Tibial nerve (tissue), 4 donors: ENCODE results near the gene SLC9A9. TPM values are rescaled to one million over a fixed set of nuclear protein-coding genes. Genes with fewer than 3 reads are reported as not detected.
A peak's percentile ranks its signal among the peaks of the same experiment; 100 is the strongest.

ENCODE experiments used
- DNase-seq, 2 donors: peaks; one replicate each; pipeline ENCODE4 v3.0.0-alpha.2; 2019; ENCODE audit warnings: low spot score in 2 of 2
- H3K27ac ChIP-seq, 4 donors: fragments of 200-600 bp; sonication (generic) in 3 of 4; one replicate each; pipeline ENCODE4 v1.5.1; 2017 to 2019; ENCODE audit warnings: mild to moderate bottlenecking in 1 of 4
- H3K27me3 ChIP-seq, 2 donors: fragments of 200-600 bp; sonication (generic) in 1 of 2; one replicate each; pipeline versions ENCODE4 v1.5.1 to v1.6.0; 2017 to 2019
- H3K36me3 ChIP-seq, 3 donors: fragments of 200-600 bp; sonication (generic); one replicate each; pipeline ENCODE4 v1.5.1; 2018 to 2019
- H3K4me1 ChIP-seq, 4 donors: fragments of 200-600 bp; sonication (generic) in 3 of 4; one replicate each; pipeline ENCODE4 v1.5.1; 2017 to 2019
- H3K4me3 ChIP-seq, 4 donors: fragments of 200-600 bp; sonication (generic) in 3 of 4; one replicate each; pipeline ENCODE4 v1.5.1; 2017 to 2019; ENCODE audit warnings: mild to moderate bottlenecking in 1 of 4, moderate library complexity in 1 of 4
- H3K9me3 ChIP-seq, 4 donors: fragments of 200-600 bp; sonication (generic) in 3 of 4; one replicate each; pipeline ENCODE4 v1.5.1; 2017 to 2019
- CTCF ChIP-seq, 5 experiments: fragments of 200-600 bp in 3 of 5; fragments of 450-650 bp in 2 of 5; sonication (generic) in 3 of 5; IDR thresholded peaks; one replicate each; pipeline ENCODE4 v1.5.1; 2016 to 2019; ENCODE audit warnings: antibody characterized with exemption in 5 of 5, mild to moderate bottlenecking in 3 of 5, moderate library complexity in 2 of 5
- EP300 ChIP-seq, 2 donors: sonication (generic); formaldehyde crosslinking; IDR thresholded peaks; one replicate each; pipeline ENCODE4 v1.6.1; 2017; ENCODE audit warnings: antibody characterized with exemption in 2 of 2, mild to moderate bottlenecking in 1 of 2
- POLR2A ChIP-seq, 2 donors: fragments of 450-650 bp; IDR thresholded peaks; one replicate each; pipeline ENCODE4 v1.6.1; 2017; ENCODE audit warnings: antibody characterized with exemption in 2 of 2, mild to moderate bottlenecking in 2 of 2, moderate library complexity in 2 of 2
- WGBS, 2 donors: methylation state at CpG; one replicate each; pipeline ENCODE4 v1.1.5; 2018; 5-methylcytosine and 5-hydroxymethylcytosine counted together
- total RNA-seq, 4 donors: library from RNA; depleted of rRNA; stranded (reverse); fragments of >200 nt; gene quantifications; one replicate each; pipeline ENCODE4 v1.1.0, GENCODE V29; 2016

SLC9A9 gene
- total RNA-seq, 4 donors from 2014 or later = 7.6 to 11.1 (median 9.2) TPM

- TF ChIP-seq POLR2A (IDR thresholded peaks at IDR 0.05) (no peak), CTCF (IDR thresholded peaks at IDR 0.05) (no peak), EP300 (IDR thresholded peaks at IDR 0.05) (no peak)
- H3K9me3 ChIP-seq = no peaks in the 10 kb centered on the region
- H3K36me3 ChIP-seq = no peaks in the 10 kb centered on the region
- H3K4me1 ChIP-seq = peaks cover 0 to 40% (median 2%) of the 10 kb centered on the region in 4 donors
- H3K27ac ChIP-seq = no peak overlapping the region
- 63 to 64% methylated on average over 3 of the region's 3 CpGs for WGBS, 2 donors
- no peaks in the 10 kb centered on the region for H3K27me3 ChIP-seq
- no peak overlapping the region for H3K4me3 ChIP-seq
- no peak for DNase-seq
These were observed 35.8 kb downstream of the SLC9A9 start for GRCh38 chr3:143812481-143812880.

GRCh38 chr3:143811602-143812001 lies 36.7 kb downstream of the SLC9A9 start:
- H3K9me3 ChIP-seq = no peaks in the 10 kb centered on the region
- H3K4me1 ChIP-seq = peaks cover 0 to 40% (median 2%) of the 10 kb centered on the region in 4 donors
- 64 to 81% methylated on average over 8 of the region's 8 CpGs for WGBS, 2 donors
- no peak for TF ChIP-seq CTCF (IDR thresholded peaks at IDR 0.05)
- no peak for TF ChIP-seq POLR2A (IDR thresholded peaks at IDR 0.05)
- no peak for TF ChIP-seq EP300 (IDR thresholded peaks at IDR 0.05)
- H3K36me3 ChIP-seq = no peaks in the 10 kb centered on the region
- peak; percentile 56 to 65 for DNase-seq
- H3K27ac ChIP-seq = peak overlapping the region in 1 of 4 donors; percentile 18
- H3K27me3 ChIP-seq = no peaks in the 10 kb centered on the region
- no peak overlapping the region for H3K4me3 ChIP-seq

- Histone ChIP-seq H3K4me1 (peaks cover 0 to 40% (median 2%) of the 10 kb centered on the region in 4 donors), H3K36me3 (no peaks in the 10 kb centered on the region), H3K4me3 (no peak overlapping the region), H3K9me3 (no peaks in the 10 kb centered on the region), H3K27me3 (no peaks in the 10 kb centered on the region), H3K27ac (peak overlapping the region in 2 of 4 donors; percentile 9 to 19)
- DNase-seq = no peak
- TF ChIP-seq POLR2A (IDR thresholded peaks at IDR 0.05) (no peak), CTCF (IDR thresholded peaks at IDR 0.05) (no peak), EP300 (IDR thresholded peaks at IDR 0.05) (no peak)
- WGBS, 2 donors = 80 to 83% methylated on average over 2 of the region's 2 CpGs
These were observed 37.4 kb downstream of the SLC9A9 start for GRCh38 chr3:143810953-143811265.

- no peaks in the 10 kb centered on the region for H3K27me3 ChIP-seq
- no peaks in the 10 kb centered on the region for H3K9me3 ChIP-seq
- peaks cover 0 to 40% (median 2%) of the 10 kb centered on the region in 4 donors for H3K4me1 ChIP-seq
- no peaks in the 10 kb centered on the region for H3K36me3 ChIP-seq
- 85 to 91% methylated on average over 2 of the region's 2 CpGs for WGBS, 2 donors
- peak overlapping the region in 2 of 4 donors; percentile 19 to 26 for H3K27ac ChIP-seq
- TF ChIP-seq EP300 (IDR thresholded peaks at IDR 0.05) = no peak
- TF ChIP-seq POLR2A (IDR thresholded peaks at IDR 0.05) = no peak
- no peak for TF ChIP-seq CTCF (IDR thresholded peaks at IDR 0.05)
- DNase-seq = no peak
- no peak overlapping the region for H3K4me3 ChIP-seq
These were observed 37.9 kb downstream of the SLC9A9 start for GRCh38 chr3:143810166-143810952.

GRCh38 chr3:143809121-143809621 lies 39.1 kb downstream of the SLC9A9 start:
- Histone ChIP-seq H3K27me3 (no peaks in the 10 kb centered on the region), H3K4me1 (peaks cover 0 to 40% (median 2%) of the 10 kb centered on the region in 4 donors), H3K4me3 (no peak overlapping the region), H3K36me3 (no peaks in the 10 kb centered on the region), H3K9me3 (no peaks in the 10 kb centered on the region), H3K27ac (peak overlapping the region in 2 of 4 donors; percentile 26 to 70)
- 23 to 28% methylated on average over 3 of the region's 3 CpGs for WGBS, 2 donors
- DNase-seq = no peak
- TF ChIP-seq EP300 (IDR thresholded peaks at IDR 0.05) = peak in 1 of 2 donors; percentile 17
- no peak for TF ChIP-seq POLR2A (IDR thresholded peaks at IDR 0.05)
